WERI-Rb-1 (cell line): ENCODE measurements around the gene GDPD1.
"Not testable (repeated sequence)": the region's sequence is repeated elsewhere in the genome, so short reads cannot be mapped to it uniquely, and the experiment has no call there.

Experiments used
- DNase-seq: peaks from one replicate; pipeline ENCODE4 v3.0.0-alpha.2; 2020
- H3K27ac ChIP-seq: fragments of 250-450 bp; sonication (Bioruptor Pico); 2 replicates; pipeline ENCODE4 v1.5.1; 2020; ENCODE audit warnings: mild to moderate bottlenecking, moderate library complexity
- H3K27me3 ChIP-seq: fragments of 250-450 bp; sonication (Bioruptor Pico); 2 replicates; pipeline ENCODE4 v1.5.1; 2021; ENCODE audit warnings: mild to moderate bottlenecking, low read depth, moderate library complexity; ENCODE audit not compliant: insufficient read depth, severe bottlenecking
- H3K36me3 ChIP-seq: fragments of 250-450 bp; sonication (Bioruptor Pico); 2 replicates; pipeline ENCODE4 v1.5.1; 2020; ENCODE audit warnings: mild to moderate bottlenecking, moderate library complexity
- H3K4me3 ChIP-seq: 2 replicates; pipeline ENCODE4 v1.5.1; 2011; ENCODE audit warnings: low read depth, mild to moderate bottlenecking, control low read depth, low read length
- H3K9me3 ChIP-seq: fragments of 250-450 bp; sonication (Bioruptor Pico); 2 replicates; pipeline ENCODE4 v1.5.1; 2021; ENCODE audit warnings: mild to moderate bottlenecking, moderate library complexity; ENCODE audit not compliant: severe bottlenecking
- CTCF ChIP-seq: IDR thresholded peaks from 2 replicates; pipeline ENCODE4 v1.5.1; 2011; ENCODE audit warnings: low read depth, mild to moderate bottlenecking, control low read depth, inconsistent platforms, low read length

Gene GDPD1

GRCh38 chr17:59278406-59278805 lies 58.1 kb downstream of the GDPD1 start:
- DNase-seq: no peak
- Histone ChIP-seq H3K27me3 (no peaks in the 10 kb centered on the region), H3K27ac (no peak overlapping the region)

GRCh38 chr17:59284317-59284716 lies 64.0 kb downstream of the GDPD1 start:
- Histone ChIP-seq H3K27ac (no peak overlapping the region), H3K36me3 (no peaks in the 10 kb centered on the region), H3K4me3 (no peak overlapping the region), H3K27me3 (no peaks in the 10 kb centered on the region), H3K9me3 (no peaks in the 10 kb centered on the region)
- no peak for TF ChIP-seq CTCF
- no peak for DNase-seq

More at GRCh38 chr17:59278406-59278805, 58.1 kb downstream of the GDPD1 start:
- no peak for TF ChIP-seq CTCF
- peaks cover 2% of the 10 kb centered on the region for H3K36me3 ChIP-seq
- H3K9me3 ChIP-seq: no peaks in the 10 kb centered on the region
- no peak overlapping the region for H3K4me3 ChIP-seq

- H3K27ac ChIP-seq: no peak overlapping the region
- no peak for DNase-seq
- no peak for TF ChIP-seq CTCF
These were observed 67.1 kb downstream of the GDPD1 start for GRCh38 chr17:59287452-59287851.

GRCh38 chr17:59287891-59288290 lies 67.6 kb downstream of the GDPD1 start:
- no peak overlapping the region for H3K4me3 ChIP-seq
- H3K9me3 ChIP-seq: no peaks in the 10 kb centered on the region
- no peak for DNase-seq
- TF ChIP-seq CTCF: no peak
- no peak overlapping the region for H3K27ac ChIP-seq
- H3K36me3 ChIP-seq: no peaks in the 10 kb centered on the region
- H3K27me3 ChIP-seq: no peaks in the 10 kb centered on the region

More at GRCh38 chr17:59287452-59287851, 67.1 kb downstream of the GDPD1 start:
- no peak overlapping the region for H3K4me3 ChIP-seq
- H3K36me3 ChIP-seq: no peaks in the 10 kb centered on the region
- H3K9me3 ChIP-seq: no peaks in the 10 kb centered on the region
- no peaks in the 10 kb centered on the region for H3K27me3 ChIP-seq

GRCh38 chr17:59289981-59290301 lies 69.6 kb downstream of the GDPD1 start:
- no peak overlapping the region for H3K4me3 ChIP-seq
- no peaks in the 10 kb centered on the region for H3K36me3 ChIP-seq
- no peaks in the 10 kb centered on the region for H3K27me3 ChIP-seq
- DNase-seq: no peak
- no peak for TF ChIP-seq CTCF
- no peaks in the 10 kb centered on the region for H3K9me3 ChIP-seq
- no peak overlapping the region; the same call in 1 of the 2 replicates for H3K27ac ChIP-seq

GRCh38 chr17:59290302-59290998 lies 70.1 kb downstream of the GDPD1 start:
- H3K27ac ChIP-seq, H3K4me3 ChIP-seq, H3K9me3 ChIP-seq, H3K27me3 ChIP-seq, H3K36me3 ChIP-seq, DNase-seq: not testable (repeated sequence)
